IMR-90 (cell line): Measurements from ENCODE around the gene IFNA17.

Source experiments
- CEBPB ChIP-seq: IDR thresholded peaks from 2 replicates; pipeline ENCODE4 v1.6.1; 2012; ENCODE audit warnings: low read depth, low read length, improper control_type of control experiment
- POLR2A ChIP-seq: IDR thresholded peaks from 2 replicates; pipeline ENCODE4 v1.6.1; 2012; ENCODE audit warnings: mild to moderate bottlenecking, low read depth, low read length
- SMC3 ChIP-seq: fragments of 150-350 bp; IDR thresholded peaks from 2 replicates; pipeline ENCODE4 v1.6.1; 2016; ENCODE audit warnings: low read depth, mild to moderate bottlenecking, antibody characterized with exemption, low read length, moderate library complexity
- TF ChIP-seq, protein P1 (sequence below): conservative IDR thresholded peaks from 2 replicates; pipeline ENCODE4 v1.5.1; 2012; ENCODE audit warnings: mild to moderate bottlenecking, low read depth, low read length, improper control_type of control experiment
- TF ChIP-seq, protein P2 (sequence below): fragments of 150-350 bp; IDR thresholded peaks from 2 replicates; pipeline ENCODE4 v1.6.1; 2016; ENCODE audit warnings: low read depth, mild to moderate bottlenecking, low read length, moderate library complexity, borderline replicate concordance
- TF ChIP-seq, protein P3 (sequence below): fragments of 150-350 bp; IDR thresholded peaks from 2 replicates; pipeline ENCODE4 v1.6.1; 2017; ENCODE audit warnings: mild to moderate bottlenecking, antibody characterized with exemption, low read length, low read depth

DNA sequence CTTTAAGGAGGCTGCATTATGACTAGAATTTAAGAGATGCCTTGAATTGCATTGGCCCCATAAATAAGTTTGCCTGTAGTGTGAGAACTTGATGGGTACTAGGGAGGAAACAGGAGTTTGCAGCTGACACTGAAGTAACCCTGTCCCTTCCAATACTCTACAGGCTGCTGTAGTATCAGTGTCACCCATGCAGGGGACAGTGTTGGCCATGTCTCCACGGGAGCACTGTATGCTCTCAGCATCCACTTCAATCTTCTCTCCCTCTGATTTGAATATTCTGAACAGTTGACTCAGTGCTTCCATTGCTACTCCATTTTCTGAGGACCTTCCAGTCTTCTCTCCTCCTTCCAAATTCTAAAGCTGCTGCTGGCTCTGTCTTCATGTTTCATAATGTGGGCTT, 23.2 kb upstream of the IFNA17 start:
- TF ChIP-seq, protein P1, sequence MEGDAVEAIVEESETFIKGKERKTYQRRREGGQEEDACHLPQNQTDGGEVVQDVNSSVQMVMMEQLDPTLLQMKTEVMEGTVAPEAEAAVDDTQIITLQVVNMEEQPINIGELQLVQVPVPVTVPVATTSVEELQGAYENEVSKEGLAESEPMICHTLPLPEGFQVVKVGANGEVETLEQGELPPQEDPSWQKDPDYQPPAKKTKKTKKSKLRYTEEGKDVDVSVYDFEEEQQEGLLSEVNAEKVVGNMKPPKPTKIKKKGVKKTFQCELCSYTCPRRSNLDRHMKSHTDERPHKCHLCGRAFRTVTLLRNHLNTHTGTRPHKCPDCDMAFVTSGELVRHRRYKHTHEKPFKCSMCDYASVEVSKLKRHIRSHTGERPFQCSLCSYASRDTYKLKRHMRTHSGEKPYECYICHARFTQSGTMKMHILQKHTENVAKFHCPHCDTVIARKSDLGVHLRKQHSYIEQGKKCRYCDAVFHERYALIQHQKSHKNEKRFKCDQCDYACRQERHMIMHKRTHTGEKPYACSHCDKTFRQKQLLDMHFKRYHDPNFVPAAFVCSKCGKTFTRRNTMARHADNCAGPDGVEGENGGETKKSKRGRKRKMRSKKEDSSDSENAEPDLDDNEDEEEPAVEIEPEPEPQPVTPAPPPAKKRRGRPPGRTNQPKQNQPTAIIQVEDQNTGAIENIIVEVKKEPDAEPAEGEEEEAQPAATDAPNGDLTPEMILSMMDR = no peak
- TF ChIP-seq, protein P2, sequence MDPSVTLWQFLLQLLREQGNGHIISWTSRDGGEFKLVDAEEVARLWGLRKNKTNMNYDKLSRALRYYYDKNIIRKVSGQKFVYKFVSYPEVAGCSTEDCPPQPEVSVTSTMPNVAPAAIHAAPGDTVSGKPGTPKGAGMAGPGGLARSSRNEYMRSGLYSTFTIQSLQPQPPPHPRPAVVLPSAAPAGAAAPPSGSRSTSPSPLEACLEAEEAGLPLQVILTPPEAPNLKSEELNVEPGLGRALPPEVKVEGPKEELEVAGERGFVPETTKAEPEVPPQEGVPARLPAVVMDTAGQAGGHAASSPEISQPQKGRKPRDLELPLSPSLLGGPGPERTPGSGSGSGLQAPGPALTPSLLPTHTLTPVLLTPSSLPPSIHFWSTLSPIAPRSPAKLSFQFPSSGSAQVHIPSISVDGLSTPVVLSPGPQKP = no peak
- no peak for TF ChIP-seq POLR2A
- no peak for TF ChIP-seq SMC3
- TF ChIP-seq, protein P3, sequence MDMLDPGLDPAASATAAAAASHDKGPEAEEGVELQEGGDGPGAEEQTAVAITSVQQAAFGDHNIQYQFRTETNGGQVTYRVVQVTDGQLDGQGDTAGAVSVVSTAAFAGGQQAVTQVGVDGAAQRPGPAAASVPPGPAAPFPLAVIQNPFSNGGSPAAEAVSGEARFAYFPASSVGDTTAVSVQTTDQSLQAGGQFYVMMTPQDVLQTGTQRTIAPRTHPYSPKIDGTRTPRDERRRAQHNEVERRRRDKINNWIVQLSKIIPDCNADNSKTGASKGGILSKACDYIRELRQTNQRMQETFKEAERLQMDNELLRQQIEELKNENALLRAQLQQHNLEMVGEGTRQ = no peak
- no peak for TF ChIP-seq CEBPB
